GM18867 (cell line): ENCODE data around the gene ROM1.
"Not testable (repeated sequence)": the region's sequence is repeated elsewhere in the genome, so short reads cannot be mapped to it uniquely, and the experiment has no call there.

Experiments
- ATAC-seq: cut with Tn5 transposase; IDR thresholded peaks from one replicate; pipeline ENCODE4 v1.9.1; 2021; ENCODE audit warnings: mild to moderate bottlenecking, moderate library complexity; ENCODE audit not compliant: unreplicated experiment

ROM1 gene

DNA sequence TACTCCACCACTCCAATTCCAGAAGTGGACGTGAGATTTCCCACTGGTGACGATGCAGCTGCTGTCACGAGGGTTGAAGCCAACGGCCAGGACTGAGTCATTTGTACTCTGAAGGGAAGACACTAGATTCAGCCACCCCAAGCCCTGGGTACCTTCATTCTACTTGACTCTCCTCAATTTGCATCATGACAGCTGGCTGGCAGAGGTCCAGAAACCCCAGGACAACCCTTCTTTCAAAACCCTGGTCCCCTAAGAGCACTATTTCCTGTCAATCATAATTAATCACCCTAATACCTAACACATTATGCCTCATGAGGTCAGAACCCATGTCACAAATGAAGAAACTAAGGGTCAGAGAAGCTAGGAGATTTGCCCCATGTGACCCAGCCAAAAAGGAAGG is 5.3 kb upstream of the ROM1 start:
- ATAC-seq, result no peak

DNA sequence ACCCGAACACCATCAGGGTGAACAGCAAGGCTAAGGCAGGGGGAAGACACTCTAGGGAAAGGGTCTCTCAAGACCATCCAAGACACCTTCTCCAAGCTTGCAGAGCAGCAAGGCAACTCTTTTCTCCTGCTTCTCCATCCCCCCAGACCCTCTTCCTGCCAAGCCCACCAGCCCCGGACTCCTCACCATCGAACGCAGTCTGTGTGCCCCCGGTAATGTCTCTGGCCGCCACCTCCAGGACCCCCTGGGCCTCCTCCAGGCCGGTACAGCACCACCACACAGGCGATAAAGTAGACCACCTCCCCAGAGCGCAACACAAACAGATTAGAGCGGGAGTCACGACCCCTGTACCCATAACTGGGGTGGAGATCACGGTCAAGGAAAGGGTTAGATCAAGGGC is 4.3 kb upstream of the ROM1 start:
- no peak for ATAC-seq

DNA sequence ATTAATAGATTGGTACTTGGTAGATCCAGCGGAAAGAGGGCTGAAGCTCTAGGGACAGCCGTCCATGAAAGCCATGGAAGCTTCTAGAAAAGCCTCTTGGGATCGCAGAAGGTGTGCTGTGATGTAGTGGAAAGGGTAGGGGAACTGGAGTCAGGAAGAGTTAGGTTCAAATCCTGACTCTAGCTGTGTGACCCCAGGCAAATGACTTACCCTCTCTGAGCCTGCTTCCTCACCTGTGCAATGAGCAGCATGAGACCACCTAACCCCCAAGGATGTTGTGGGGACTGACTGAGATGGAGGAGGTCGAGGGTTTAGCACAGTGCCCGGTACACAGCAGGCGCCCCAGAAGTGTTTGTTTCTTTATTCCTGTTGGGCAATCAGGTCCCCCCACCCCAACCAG is 2.7 kb upstream of the ROM1 start:
- ATAC-seq, result no peak

DNA sequence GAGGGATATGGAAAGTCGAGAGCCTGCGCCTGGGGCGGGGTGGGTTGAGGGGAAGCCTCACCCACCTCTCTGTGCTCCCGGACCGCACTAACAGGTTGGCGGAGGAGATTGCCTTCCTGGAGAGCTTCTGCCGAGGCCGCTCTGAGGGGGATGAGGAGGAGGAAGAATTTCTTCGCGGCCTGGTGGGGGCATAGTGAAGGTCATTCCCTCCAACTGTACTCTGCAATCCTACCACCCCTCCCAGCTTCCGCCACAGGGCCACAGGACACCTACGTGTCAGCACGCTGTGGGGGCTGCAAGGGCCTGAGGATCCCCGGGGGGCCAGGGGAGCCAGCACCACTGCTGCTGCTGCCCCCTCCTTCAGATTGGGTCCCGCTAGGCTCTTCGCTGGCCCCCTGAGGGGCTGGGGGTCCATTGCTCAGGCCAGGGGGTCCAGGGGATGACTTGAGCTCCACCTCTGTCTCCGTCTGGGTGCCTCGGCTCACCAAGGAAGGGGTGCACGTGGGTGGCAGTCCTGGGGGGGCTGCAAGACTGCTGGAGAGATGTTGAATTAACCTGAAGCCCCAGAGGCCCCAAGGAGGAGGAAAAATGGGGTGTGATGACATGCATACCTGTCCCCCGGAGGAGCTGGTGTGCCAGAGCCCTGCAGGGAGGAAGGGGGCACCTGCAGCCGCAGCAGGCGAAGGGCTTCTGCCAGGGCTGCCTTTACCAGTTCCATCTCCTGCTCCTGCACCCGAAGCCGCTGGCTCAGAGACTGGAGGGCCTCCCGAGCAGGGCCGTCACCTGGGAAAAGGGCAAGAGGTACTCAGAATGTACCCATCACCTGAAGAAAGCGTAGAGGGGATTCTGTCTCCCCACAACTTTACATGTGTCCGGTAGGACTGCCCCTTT is 2.0 kb upstream of the ROM1 start:
- ATAC-seq, result no peak

DNA sequence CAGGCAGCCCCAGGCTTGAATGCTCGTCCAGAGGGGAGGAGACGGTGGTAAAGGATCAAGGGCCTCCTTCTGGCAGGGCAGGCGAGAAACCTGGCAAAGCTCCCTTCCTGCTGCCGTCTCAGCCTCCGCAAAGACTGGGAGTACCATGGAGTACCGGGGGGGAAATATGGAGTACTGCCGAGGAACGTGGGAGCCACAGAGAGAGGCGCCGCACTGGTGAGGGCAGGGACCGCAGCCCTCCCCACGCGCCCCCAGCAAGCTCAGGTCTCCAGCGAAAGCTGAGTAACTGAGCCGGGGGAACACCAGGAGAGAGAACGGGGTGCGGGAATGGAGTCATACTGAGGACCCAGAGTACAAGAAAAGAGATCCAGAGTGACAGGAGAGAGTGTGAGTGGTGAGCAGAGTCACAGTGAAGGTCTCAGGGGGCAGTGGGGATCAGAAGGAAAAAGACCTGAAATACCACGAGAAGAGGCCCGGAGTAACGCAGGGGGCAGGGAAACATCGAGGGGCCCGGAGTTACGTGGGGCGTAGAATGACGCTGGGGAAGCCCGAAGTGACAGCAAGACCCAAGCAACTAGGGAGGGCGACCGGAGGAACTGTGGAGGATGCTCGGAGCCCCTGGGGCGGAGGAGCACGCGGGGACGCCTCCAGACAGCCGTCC is 1.2 kb upstream of the ROM1 start:
- peak; percentile 16 for ATAC-seq

DNA sequence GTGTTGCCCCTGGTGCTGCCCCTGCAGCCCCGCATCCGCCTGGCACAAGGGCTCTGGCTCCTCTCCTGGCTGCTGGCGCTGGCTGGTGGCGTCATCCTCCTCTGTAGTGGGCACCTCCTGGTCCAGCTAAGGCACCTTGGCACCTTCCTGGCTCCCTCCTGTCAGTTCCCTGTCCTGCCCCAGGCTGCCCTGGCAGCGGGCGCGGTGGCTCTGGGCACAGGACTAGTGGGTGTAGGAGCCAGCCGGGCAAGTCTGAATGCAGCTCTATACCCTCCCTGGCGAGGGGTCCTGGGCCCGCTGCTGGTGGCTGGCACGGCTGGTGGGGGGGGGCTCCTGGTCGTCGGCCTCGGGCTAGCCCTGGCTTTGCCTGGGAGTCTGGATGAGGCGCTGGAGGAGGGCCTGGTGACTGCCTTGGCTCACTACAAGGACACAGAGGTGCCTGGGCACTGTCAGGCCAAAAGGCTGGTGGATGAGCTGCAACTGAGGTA is 278 bp downstream of the ROM1 start:
- no peak for ATAC-seq

DNA sequence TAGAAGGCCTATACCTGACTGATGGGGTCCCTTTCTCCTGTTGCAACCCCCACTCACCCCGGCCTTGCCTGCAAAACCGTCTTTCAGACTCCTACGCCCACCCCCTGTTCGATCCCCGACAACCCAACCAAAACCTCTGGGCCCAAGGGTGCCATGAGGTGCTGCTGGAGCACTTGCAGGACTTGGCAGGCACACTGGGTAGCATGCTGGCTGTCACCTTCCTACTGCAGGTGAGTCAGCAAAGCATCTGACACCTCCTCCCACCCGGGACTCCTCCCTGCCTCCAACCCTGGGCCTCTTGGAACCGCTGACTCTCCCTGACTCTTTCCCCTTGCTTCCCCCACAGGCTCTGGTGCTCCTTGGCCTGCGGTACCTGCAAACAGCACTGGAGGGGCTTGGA is 1.2 kb downstream of the ROM1 start:
- no peak for ATAC-seq

DNA sequence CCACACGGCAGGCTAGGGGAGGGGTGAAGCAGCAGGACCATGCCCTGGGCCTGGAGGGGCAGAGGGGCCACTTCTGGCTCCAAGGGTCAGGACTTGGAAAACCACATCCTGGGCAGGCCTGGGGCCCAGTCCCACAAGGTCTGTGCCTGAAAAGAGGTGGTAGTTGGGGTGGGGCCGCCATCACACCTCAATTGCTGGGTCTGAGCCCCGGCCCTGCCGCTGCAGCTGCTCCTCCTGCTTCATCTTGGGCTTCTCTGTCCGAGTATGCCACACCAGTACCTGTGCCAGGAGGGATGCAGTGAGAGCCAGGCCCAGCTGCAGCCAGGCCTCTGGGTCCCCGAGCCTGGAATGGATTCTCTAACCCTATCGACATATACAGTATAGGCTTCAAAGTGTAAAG is 2.5 kb downstream of the ROM1 start:
- ATAC-seq, result no peak

DNA sequence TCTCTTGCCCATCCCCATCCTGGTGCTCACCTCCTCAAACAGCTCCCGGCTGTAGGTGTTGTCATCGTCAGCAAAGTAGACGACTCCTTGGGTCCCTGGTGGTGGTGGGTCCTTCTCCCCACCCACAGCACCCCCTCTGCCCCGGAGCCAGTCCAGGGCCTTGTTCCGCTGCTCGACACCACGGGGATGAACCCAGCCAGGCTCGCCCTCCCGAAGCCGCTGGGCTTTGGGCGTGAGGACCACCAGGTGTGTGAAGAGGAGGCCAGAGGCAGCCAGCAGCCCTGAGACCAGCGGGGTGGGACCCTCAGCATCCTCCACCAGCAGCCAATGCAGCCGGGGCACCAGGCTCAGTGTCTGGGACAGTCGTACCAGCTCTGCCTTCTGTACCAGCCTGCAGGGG is 3.9 kb downstream of the ROM1 start:
- ATAC-seq, result not testable (repeated sequence)

DNA sequence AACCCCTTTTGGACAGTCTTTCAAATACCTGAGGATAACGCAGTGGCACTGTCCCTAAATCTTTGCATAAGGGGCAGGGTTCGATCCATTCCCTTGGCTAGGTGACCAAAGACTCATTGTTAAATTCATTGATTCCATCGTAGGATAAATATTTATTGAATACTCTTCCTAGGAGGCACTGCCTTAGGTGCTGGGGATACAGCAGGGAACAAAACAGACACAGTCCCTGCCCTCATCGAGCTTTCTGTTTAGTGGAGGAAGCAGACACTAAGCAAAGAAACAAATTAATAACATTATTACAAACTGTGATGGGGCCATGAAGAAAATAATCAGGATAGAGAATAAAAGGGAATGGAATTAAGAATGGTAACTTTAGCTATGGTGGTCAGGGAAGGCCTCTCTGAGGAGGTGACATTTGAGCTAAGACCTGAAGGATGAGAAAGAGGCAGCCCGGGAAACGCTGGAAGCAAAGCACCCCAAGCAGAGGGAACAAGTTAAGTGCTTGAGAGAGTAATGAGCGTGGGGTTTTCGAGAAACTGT is 8.0 kb downstream of the ROM1 start:
- ATAC-seq, result no peak

DNA sequence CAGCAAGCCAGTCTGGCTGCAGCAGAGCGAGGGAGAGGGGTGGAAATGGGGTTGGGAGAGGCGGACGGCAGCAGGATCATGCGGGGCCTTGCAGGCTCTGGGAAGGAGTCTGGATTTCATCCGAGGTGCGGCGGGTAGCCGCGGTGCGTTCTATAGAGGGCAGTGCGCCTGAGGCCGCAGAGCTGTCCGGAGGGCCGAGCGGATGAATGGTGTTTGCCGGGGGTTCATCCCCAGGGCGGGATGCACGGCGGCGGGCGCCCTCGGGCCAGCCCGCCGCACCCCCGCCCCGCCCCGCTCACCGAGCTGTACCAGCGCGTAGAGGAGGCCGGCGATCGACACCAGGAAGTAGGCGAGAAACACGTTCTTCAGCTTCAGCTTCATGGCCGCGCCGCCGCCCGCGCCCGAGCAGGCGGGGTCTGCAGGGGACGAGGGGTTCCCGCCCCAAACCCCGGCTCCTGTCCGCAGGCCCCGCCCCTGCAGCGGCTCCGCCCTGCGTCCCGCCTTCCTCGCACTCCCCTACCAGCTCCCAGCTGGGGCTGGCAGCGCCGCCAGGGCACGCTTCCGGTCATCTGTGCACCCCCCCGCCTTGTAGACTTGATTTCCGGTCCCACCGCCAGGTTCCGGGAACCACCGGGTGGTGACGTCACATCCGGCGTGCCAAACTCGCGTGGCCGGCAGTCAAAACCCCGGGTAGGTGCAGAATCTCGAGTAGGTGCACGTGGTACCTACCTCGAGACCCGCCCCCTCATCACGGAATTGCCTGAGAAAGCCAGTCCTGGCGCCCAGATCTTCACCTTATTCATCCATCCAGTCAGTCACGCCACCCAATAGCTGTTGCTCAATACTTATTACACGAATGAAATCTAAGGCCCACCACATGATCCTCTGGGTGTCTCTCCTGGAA is 8.8 kb downstream of the ROM1 start, which contains the start of gene B3GAT3:
Gene B3GAT3 (minus strand): TSS at position 420 of the 904 bp plus-strand sequence. CDS start 39 bp downstream, at position 381.
- peak; percentile 92 for ATAC-seq

DNA sequence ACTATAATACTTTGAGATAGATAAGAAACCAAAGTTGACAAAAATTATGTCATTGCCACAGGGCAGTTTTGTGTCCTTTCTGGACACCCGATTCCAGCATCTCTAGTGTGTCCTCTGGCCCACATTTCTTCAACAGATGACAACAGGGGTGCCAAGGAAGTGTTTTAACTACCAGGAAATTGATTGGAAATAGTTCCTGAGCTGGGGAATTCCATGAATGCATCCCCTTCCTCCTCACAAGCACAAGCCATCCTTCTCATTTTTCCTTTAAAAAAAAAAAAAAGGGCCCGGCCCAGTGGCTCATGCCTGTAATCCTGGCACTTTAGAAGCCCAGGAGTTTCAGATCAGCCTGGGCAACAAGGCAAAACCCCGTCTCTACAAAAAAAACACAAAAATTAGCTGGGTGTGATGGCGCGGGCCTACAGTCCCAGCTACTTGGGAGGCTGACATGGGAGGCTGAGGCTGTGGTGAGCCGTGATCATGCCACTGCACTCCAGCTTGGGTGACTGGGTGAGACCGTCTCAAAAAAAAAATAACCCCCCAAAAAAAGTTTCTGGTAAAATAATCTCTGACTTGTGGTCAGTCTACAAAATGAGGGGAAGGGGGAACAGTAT is 9.5 kb downstream of the ROM1 start:
- ATAC-seq, result no peak

DNA sequence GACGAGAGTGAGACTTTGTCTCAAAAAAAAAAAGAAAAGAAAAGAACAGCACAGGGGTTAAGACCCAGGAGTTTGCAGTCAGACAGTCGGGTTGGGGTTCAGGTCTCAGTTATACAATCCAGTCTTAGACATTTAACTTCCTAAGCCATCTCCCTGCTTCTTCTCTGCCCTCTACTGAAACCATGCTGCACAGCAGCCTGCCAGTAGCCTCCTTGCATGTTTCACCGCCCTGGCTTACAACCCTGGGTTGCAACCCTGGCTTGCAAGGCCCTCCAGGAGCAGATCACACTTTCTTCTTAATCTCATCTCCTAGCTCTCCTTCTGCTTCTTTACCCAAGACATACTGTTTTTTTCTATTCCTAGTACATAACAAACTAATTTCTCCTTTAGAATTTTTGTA is 14.7 kb downstream of the ROM1 start:
- ATAC-seq, result no peak

DNA sequence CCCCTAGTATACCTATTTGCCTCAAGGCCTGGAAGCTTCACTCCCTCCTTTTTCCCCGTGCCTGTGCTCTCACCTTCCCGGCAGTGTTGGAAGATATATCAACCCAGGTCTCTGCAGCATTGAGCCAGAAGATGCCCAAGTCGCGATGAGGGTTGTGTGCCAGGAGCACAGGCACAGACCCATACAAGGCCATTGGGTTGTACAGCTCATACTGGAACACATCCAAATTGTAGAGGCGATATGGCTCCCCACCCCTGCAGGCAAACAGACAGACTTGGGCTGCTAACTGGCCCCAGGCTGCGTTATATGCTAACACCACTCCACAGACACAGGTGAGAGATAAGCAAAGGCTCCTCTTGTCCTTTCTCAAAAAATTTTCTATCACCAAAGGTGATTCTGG is 19.4 kb downstream of the ROM1 start:
- ATAC-seq, result no peak

DNA sequence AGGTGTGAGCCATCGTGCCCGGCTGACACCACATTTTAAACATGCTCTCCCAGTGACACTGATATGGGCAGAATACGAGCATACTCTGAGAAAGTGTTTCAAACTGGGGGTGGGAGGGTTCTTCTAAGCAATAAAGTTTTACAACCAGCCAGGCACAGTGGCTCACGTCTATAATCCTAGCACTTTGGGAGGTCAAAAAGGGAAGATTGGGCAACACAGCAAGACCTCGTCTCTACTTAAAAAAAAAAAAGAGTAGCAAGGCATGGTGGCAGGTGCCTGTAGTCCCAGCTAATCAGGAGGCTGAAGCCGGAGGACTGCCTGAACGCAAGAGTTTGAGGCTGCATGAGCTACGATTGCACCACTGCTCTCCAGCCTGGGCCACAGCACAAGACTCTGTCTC is 31.2 kb downstream of the ROM1 start:
- no peak for ATAC-seq

DNA sequence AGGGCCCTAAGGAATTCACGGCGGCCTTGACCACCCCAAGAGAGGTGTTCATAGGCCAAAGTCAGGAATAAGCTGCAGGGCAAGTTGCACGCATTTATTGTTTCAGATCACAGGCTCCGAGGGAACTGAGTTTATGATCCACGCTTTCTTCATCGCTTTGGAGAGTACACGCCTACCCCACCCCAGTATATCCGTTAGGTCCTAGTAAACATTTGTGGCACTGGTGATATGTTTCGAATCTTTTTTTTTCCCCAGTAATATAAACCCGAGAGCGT is 32.6 kb downstream of the ROM1 start:
- ATAC-seq, result no peak

DNA sequence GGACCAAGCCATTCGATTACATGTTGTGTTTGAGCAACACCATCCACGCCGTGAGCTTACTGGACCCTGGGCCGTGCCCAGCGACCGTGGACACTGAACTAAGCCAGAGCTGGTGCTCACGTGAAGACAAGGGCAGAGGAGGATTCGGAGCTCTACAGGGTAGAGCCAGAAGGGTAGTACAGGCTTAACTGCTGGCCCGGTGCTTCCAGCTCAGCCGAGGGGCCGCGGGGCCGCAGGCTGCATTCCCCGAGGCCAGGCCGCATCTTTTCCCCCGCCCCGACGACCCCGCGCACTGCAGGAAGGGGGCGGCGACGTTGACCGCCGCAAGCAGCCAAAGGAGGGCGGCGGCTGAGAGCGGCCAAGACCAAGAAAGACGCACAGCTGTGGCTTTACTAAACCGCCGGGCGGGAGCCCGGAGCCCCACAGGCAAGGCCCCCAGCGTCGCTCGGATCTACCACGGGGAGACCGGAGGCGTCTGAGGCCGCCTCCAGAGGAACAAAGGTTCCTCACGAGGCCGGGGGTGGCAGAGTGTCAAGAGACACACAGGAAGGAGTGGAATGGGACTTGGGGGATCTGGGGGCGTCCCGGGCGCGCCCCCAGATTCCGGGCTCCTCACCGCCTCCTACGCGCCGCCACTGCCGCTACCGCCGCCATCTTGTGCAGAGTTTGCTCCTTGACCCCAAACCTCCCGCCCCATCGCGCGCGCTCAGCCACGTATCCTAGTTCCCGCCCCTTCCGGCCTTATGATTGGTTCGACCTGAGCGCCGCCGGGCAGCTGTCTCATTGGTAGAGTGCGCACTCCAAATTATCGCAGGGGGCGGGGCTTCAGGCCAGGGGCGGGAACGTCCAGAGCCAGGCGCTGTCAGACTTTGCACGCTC is 33.1 kb downstream of the ROM1 start, which contains the start of gene GANAB:
Gene GANAB (minus strand): TSS at position 668 of the 879 bp plus-strand sequence. CDS start 14 bp downstream, at position 654.
- peak; percentile 91 for ATAC-seq

DNA sequence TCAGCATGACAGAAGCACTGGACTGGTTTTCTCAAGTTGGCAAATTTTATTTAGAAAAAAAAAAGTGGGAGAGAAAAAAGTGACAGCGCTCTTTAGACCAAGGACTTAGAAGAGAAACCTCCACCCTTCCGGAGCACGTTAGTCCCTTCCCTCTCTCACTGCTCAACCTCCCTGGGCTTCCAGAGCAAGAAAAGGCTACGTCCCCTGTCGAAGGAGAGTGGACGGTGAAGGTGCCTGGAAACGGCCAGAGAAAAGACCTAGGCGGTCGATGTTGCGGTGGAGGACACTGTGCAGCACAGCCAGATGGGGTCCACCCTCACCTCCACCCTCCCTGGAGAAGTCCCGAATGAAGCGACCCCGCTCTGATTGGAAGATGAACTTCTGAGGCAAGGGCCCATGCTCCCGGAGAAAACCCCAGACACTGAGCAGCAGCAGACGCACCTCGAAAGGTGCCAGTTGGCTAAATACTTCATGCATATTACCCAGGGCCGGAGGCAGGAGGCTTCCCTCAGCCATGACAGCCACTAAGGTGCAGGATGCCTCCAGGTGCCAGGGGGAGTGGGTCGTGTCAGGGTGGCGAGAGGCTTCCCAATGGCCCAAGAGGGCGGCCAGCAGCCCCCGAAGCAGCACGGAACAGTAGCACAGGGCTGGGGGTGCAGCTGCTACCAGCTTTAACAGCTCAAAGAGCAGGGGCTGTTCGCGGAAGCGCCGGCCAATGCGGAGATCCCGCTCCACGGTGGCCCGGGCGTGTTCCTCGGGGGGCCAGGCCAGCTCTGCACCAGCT is 34.0 kb downstream of the ROM1 start:
- ATAC-seq, result no peak

DNA sequence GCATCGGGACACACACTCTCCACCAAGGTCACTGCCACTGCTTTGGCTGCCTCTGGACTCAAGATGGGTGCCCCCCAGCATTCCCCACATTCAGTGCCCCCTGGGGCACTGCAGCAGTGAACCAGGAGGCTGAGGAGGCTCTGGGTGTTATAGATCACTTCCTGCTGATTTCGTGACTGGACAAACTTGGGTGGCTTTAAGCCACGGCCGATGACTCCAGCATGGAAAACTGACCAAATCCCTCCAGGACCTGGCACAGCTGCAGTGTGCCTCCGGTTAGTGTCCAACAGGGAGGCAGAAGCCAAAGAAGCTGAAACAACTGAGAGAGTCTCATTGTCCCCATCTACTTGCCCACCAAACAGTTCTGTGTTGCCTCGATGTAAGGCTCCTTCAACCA is 34.5 kb downstream of the ROM1 start:
- no peak for ATAC-seq
